GM19328 (cell line): ENCODE results near the gene OOSP1.
"Not testable (repeated sequence)": the region's sequence is repeated elsewhere in the genome, so short reads cannot be mapped to it uniquely, and the experiment has no call there.

Experiments used
- ATAC-seq: cut with Tn5 transposase; IDR thresholded peaks from one replicate; pipeline ENCODE4 v1.9.1; 2021; ENCODE audit warnings: mild to moderate bottlenecking, moderate library complexity; ENCODE audit not compliant: unreplicated experiment

Gene OOSP1, protein sequence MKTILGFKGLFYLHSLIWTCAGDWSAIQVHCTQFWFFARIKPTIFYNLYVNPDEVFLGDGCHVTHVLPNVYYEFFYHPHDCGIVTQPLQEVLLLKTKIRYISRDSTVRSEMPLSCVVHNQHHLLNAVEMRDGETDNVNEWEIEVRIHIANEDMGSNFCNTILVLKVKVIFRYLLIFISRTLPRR

DNA sequence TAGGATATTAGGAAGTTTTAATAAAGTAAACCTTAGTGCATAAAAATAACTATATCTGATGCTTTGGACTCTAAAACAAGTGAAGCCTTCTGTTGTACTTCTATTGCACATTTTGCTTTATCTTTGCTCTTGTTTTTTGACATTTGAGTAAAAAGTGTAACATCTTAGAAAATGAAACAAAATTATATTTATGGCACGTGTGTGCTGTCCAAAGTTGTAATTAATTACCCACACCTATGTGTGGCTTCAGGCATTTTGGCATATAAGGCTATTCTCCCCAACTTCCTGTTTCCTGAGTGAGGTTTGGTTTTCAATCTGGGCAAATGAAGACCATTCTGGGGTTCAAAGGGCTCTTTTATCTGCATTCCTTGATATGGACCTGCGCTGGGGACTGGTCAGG, at the start of gene OOSP1:
OOSP1 (plus strand) TSS at position 301 of the 400 bp plus-strand sequence; CDS start at position 324, 23 bp downstream.
- ATAC-seq: no peak

DNA sequence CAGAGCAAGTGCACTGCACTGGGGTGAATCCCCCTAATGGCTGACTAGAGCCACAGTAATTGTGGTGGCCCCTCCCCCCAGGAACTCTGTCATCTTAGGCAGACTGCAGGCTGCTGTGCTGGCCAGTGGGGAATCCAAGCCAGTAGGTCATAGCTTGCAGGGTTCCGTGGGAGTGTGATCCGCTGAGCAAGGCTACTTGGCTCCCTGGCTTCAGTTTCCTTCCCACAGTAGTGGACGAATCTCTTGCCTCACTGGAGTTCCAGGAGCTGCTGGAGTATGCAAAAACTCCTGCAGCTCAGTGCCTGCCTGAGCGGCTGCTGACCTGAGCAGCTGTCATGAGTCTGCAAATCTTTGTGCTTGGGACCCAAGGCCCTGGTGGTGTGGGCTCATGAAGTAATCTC, 46.5 kb upstream of the OOSP1 start:
- ATAC-seq: no peak

DNA sequence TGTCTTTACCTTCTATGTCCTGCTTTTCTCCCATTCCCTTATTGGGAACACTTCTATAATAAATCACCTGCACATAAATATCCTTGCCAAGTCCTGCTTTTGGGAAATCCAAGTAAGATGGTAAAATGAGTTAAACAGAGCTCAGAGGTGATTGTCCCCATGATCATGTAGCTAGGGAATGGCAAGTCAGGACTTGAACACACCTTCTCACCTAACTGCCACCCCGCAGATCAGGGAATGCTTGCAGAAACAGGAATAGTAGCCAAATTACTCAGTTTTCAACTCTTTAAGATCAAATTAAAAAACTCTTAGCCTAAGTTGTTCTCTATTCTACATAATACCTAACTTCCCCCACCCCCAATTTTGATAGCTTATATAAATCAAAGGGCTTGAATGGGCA, 43.6 kb upstream of the OOSP1 start:
- no peak for ATAC-seq

DNA sequence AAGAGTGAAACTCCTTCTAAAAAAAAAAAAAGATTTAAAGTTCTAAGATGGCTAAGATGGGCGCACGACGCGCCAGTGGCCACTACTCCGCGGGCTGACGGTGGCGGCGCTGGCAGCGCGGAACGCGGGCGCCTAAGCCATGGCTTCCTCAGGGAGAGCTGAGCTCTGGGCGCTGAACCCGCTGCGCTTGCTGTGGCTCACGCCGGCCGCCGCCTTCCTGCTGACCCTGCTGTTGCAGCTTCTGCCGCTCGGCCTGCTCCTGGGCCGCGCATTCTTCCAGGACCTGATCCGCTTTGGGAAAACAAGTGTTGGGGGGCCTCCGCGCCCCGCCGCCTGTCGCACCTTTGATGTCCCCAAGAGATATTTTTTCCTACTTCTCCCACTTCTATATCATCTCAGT, 40.2 kb upstream of the OOSP1 start:
- no peak for ATAC-seq

DNA sequence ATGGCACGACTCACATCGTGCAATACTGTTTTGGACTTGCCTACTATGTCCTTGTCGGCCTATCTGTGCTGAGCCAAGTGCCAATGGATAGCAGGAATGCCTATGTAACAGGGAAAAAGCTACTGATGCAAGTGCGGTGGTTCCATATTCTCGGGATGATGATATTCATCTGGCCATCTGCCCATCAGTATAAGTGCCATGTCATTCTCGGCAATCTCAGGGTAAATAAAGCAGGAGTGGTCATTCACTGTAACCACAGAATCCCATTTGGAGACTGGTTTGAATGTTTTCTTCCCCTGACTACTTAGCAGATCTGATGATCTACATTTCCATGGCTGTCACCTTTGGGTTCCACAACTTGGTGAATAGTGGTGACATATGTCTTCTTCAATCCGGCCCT, 39.6 kb upstream of the OOSP1 start:
- no peak for ATAC-seq

DNA sequence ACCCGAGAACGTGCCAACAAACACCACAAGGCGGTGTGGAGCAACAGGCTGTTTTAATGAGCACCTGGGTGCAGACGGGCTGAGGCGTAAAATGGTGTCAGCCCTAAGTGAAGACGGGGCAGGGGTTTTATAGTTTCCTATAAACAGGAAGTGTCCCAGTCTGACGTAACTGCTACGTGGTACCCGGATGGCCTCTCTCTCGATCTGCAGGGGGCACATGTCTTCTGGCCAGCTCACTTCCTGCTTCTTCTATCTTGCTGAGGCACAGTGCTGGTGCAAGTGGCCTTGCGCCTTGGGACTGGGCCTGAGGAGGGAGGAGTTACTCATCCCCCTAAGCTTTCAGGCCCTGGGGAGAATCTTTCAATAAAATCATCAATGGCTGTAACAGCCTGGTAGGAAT, 38.7 kb upstream of the OOSP1 start:
- no peak for ATAC-seq

DNA sequence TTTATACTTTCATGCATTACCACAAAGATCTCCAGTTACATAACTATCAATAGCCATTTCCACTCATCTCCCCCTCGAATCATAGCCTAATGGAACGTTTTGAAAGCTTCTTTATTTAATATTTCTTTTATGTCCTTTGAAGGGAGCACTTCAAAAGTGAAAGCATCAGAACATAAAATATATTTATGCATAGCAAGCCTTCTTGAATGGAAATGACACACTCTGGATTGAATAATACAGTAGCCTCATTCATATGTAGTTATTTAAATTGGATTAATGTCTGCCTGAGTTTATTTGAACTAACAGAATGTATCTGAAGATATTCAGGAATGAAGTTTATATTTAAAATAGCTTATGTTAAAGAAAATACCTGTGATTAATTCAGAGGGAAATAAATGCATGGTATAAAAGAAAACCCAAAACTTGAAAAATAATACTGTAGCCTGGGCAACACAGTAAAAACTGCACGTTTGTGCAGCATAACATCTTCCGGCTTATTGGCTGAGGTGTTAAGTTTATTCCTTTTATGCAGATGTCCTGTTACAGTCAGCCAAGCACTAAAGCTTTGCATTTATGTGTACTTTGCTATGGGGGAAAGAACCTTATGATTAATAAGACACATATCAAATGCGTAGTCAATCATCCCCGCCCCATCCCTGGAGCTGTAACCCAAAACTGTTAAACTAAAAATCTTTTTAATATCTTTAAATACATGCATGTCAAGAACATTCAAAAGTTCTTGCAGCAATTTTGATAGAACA, 37.7 kb upstream of the OOSP1 start:
- no peak for ATAC-seq

DNA sequence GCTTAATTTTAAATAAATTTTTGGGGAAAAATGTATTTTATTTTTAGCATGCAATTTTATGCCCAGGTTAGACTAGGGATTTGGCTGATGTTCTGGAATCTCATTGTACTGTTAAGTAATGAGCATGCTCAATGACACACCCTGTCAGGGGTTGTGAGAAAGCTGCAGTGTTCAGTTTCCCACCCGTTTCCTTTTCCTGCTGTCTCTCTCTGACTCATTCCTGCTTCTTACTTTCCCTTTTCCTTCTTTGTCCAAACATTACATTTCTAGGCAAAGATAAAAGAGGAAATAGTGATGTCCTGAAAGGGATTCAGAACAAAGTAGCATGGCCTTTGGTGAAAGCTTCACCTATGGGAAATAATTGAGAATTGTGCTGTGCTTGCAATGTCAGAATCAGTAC, 36.9 kb upstream of the OOSP1 start:
- ATAC-seq: no peak

DNA sequence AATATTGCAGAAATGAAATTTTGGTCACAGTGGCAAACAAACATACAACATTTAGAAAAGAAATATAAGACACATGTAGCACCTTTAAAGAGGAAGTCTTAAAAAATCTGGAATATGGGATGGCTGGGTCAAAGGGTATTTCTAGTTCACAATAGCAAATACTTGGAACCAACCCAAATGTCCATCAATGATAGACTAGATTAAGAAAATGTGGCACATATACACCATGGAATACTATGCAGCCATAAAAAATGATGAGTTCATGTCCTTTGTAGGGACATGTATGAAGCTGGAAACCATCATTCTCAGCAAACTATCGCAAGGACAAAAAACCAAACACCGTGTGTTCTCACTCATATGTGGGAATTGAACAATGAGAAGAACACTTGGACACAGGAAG, 34.7 kb upstream of the OOSP1 start:
- ATAC-seq: not testable (repeated sequence)

DNA sequence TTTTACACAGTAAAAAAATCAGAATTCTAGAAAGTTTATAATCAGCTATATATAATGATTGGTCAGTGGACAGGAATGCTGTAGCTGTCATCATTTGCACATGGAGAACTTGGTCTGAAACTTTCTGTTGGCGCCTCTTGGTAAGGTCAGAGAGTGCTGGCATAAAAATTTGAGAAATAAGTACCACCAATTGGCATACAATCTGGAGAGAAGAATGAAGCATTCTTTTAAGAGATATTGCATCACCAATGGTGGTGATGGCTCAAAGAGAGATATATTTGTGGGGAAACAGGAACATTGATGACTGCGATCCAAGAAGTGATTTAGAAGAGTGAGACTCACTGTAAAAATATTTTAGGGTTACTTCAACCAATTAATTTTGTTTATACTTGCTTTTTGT, 19.8 kb upstream of the OOSP1 start:
- no peak for ATAC-seq

DNA sequence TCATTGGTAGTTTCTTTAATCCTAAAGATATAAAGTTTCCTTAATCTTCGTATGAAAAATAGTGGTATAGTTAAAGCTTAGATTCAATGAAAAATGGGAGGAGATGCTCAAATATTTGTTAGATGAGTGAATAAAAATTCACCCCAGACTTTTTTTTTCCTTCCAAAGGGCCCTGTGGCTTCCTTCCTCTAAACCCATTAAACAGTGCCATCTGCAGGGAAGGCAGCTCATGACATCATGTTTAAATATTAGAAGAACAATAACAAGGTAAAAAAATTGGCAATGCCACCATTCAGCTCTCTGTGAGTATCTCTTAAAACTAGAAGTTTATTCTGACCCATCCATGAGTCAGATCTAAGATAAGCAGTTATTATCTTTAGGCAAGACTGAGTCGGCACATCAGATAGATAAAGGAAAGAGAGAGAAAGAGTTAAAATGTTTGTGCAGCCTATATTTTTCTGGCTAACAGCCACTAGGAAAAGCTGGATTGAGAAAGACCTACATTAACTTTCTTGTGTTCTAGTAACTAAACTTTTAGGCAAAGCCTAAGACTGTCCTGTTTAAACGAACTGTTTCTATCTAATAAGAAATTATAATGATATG, 19.1 kb upstream of the OOSP1 start:
- no peak for ATAC-seq

DNA sequence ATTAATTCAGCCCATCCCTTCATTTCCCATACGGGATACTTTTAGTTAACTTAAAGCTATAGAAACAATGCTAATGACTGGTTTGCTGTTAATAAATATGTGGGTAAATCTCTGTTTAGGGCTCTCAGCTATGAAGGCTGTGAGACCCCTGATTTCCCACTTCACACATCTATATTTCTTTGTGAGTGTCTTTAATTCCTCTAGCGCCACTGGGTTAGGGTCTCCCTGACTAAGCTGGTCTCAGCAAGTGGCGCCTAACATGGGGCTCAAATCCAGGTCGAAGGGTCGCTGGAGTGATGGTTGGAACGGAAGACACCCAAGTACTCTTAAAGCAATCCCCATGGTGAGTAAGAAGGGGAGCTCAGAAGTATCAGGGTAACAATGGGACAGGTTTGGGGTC, 14.4 kb upstream of the OOSP1 start:
- ATAC-seq: no peak

DNA sequence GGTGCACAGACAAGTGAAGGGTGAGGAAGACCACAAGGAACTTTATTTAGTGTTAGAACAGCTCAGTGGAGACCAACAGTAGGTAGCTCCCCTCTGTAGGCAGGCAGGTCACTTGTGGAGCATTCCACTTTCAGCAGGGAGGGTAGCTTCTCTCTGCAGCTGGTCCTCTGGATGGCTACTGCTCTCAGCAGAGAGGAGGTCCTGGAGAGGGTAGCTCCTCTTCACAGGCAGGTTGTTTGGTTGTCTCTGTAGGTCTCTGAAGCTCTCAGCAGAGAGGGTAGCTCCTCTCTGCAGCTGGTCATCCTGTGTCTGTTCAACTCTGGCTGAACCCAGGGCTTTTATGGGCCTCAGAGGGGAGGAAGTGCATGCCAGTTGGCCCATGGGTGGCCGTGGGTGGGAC, 6.5 kb upstream of the OOSP1 start:
- no peak for ATAC-seq

DNA sequence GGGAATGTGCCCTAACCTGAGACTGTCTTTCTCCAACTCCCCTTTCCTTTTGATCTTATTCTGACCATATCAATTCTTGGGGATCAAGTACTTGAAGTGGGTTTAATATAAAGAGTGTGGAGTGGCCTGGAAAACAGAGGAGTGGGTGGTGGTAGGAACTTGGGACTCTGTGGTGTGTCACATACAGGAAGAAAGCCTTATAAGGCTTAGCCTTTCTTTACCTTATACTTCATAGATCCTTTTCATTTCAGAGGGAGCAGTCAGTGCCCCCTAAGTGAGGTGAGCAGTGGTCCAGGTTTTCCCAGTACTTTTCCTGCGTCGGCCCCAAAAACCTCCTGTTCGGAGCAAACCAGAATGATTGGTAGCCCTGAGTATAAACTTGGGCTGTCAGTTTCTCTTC, 486 bp downstream of the OOSP1 start:
- ATAC-seq: no peak

DNA sequence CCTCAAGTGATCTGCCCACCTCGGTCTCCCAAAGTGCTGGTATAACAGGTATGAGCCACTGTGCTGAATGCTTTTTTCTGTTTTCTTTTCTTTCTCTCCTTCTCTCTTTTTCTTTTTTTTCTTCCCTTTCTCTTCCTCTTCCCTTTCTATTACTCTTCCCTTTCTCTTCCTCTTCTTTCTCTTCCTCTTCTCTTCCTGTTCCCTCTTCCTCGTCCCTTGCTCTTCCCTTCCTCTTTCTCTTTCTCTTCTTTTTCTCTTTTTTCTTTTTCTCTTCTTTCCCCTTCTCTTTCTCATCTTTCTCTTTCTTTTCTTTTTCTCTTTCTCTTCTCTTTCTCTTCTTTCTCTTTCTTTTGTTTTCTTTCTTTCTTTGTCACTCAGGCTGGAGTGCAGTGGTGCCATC, 1.2 kb downstream of the OOSP1 start:
- no peak for ATAC-seq

DNA sequence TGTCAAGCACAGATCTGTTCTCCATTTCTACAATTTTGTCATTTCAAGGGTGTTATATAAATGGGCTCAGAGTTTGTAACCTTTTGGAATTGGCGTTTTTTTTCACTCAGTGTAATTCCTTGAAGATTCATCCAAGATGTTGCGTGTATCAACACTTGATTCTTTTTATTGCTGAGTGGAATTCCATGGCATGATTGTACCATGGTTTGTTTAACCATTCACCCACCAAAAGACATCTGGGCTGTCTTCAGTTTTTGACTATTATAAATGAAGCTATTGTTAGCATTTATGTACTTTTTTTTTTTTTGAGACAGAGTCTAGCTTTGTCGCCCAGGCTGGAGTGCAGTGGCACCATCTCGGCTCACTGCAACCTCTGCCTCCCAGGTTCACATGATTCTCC, 2.9 kb downstream of the OOSP1 start:
- ATAC-seq: no peak

DNA sequence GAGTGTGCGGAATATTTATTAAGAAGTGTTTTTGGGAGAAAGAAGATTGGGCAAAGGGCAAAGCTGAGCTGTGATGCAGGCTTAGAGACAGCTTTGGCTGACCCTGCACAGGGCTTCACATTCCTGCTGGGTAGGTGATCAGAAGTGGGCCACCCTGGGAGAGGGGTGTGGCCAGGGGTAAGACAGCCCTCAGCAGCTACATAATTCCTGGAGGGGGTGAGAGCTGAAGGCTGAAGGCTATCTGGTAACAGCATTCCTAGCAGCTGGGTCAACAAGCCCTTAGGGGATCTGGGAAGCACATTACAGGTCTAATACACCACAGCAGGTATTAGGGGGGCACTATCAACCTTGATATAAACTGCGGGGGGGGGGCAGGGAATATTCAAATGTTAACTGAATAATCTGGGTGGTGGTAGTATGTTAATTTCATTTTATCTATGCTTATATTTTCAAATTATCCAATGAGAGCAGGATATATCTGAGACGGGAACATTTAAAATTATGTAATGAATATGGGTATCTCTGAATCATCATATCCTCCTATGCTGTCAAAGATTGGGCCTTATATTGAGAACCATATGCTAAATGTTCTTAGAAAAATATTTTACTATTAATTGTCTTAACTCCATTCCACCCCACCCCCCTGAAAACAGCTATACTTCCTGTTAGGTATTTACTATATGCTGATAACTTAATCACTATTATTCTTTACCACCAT, 5.9 kb downstream of the OOSP1 start:
- ATAC-seq: no peak

DNA sequence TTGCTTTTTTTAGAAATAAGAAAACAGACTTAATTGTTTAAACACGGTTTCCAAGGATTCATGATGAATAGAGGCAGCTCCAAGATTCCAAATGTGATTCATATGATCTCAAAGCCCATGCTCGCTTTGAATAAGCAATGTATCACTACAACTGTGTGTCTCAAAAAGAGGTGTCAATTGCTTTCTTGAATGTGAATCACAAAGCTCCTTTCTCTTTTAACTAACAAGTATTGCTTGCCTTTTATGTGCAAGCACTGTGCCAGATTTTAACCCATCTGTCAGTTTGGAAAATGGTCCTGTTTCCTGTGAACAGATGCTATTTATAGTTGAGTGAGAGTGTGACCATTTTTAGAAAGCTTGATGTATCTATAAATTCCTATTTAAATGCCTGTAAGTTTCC, 6.5 kb downstream of the OOSP1 start:
- ATAC-seq: no peak

DNA sequence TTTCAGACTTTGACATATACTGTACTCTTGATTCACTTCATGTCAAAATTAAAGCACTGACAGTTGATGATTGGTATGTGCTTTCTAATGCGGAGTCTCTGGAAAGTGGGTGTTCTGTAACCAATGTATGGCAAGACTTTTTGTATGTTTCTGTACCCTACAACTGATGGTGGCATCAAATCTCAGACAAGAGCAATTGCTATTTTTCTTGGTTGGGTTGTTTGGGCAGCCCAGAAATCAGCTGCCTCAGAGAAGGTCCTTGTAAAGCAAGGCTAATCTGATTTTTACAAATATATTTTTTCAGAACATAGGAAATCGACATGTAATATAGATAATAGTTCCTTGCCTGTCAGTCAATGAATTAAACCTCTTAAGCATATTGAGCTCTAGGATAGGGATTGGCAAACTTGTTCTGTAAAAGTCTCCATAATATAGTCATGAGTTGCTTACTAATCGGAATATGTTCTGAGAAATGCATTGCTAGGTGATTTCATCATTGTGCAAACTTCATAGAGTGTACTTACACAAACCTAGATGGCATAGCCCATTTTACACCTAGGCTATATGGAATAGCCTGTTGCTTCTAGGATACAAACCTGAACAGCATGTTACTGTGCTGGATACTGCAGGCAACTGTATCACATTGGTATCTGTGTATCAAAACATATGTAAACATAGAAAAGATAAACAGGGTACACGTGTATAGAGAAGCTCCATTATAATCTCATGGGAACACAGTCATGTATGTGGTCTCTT, 15.4 kb downstream of the OOSP1 start:
- ATAC-seq: no peak

DNA sequence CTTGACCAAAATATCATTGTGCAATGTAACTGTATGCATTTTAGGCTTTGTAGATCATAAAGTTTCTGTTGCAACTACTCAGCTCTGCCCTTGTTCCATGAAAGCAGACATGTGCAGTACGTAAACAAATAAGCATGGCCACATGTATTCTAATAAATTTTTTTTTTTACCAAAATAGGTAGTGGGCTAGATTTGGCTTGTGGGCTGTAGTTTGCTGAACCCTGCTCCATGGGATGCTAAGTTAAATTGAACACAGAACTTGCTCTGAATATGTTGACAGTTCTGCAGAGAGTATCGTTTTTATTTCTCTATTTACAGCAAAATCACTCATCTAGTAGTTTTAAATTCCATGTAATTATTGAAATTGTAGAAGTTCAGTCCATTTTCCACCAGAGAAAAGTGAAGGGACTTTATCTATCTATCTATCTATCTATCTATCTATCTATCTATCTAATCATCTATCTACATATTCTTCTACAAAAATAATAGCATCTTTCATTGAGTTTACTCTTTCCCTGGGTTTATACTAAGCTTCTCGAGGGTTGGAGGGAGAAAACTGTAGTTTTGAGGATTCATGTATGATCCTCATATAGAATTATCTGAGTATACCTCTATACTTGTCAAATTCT, 16.1 kb downstream of the OOSP1 start:
- ATAC-seq: no peak

DNA sequence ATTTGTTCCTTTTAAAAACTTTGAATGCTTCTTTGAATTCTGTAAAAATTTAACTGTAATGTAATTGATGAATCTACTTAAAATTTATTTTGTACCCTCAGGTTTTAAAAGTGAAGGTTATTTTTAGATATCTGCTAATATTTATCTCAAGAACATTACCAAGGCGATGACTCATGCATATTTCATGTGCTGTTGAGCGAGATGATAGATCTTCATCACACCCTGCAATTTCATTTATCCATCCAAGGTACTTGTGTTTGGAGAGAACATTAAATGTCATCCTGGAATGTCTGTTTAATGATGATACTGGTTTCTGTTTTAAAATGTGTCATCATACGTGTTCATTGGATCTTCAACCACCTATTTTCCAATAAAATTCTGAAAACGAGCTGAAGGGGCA, 18.9 kb downstream of the OOSP1 start:
- ATAC-seq: no peak
